Stomach (tissue), 4 donors: ENCODE measurements around the gene LRP6.

Source experiments
- EP300 ChIP-seq: sonication (generic); formaldehyde crosslinking; IDR thresholded peaks from one replicate; pipeline ENCODE4 v1.6.1; 2017; ENCODE audit warnings: antibody characterized with exemption
- POLR2A ChIP-seq, 4 donors: fragments of 450-650 bp; IDR thresholded peaks; one replicate each; pipeline ENCODE4 v1.6.1; 2016; ENCODE audit warnings: antibody characterized with exemption in 4 of 4, control low read depth in 2 of 4, mild to moderate bottlenecking in 1 of 4, moderate library complexity in 1 of 4
- POLR2AphosphoS5 ChIP-seq, 3 donors: sonication (generic); formaldehyde crosslinking; IDR thresholded peaks; one replicate each; pipeline ENCODE4 v1.6.1; 2016; ENCODE audit warnings: antibody characterized with exemption in 3 of 3
- TF ChIP-seq, protein P1 (sequence below), 7 experiments: fragments of 450-650 bp in 4 of 7; fragments of 200-600 bp in 3 of 7; sonication (generic) in 3 of 7; IDR thresholded peaks; one replicate each; pipeline ENCODE4 v1.5.1; 2016 to 2019; ENCODE audit warnings: antibody characterized with exemption in 7 of 7, control low read depth in 2 of 7, mild to moderate bottlenecking in 1 of 7

DNA sequence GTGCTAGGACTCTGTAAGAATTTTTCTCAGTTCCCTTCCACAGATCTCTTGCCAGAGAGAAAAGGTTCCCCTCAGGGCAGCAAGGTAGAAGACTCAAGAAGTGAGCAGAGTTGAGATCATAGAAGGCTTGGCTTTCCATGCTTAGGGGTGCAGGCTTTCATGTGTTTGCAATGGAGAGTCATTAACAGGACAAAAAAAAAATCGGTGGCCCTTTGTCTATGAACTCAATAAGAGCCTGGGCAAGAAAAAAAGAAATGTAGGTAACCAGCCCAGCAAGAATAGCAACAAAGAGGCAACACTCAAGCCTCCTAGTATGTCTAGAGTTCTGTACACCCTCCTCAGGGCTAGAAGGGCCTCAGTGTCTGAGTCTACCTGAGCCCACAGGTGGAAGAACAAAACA lies 23.4 kb upstream of the LRP6 start:
- TF ChIP-seq, protein P1, sequence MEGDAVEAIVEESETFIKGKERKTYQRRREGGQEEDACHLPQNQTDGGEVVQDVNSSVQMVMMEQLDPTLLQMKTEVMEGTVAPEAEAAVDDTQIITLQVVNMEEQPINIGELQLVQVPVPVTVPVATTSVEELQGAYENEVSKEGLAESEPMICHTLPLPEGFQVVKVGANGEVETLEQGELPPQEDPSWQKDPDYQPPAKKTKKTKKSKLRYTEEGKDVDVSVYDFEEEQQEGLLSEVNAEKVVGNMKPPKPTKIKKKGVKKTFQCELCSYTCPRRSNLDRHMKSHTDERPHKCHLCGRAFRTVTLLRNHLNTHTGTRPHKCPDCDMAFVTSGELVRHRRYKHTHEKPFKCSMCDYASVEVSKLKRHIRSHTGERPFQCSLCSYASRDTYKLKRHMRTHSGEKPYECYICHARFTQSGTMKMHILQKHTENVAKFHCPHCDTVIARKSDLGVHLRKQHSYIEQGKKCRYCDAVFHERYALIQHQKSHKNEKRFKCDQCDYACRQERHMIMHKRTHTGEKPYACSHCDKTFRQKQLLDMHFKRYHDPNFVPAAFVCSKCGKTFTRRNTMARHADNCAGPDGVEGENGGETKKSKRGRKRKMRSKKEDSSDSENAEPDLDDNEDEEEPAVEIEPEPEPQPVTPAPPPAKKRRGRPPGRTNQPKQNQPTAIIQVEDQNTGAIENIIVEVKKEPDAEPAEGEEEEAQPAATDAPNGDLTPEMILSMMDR (IDR thresholded peaks at IDR 0.05) = no peak
- TF ChIP-seq POLR2AphosphoS5 (IDR thresholded peaks at IDR 0.05) = no peak
- no peak for TF ChIP-seq POLR2A (IDR thresholded peaks at IDR 0.05)
- no peak for TF ChIP-seq EP300
